ENCODE results near the gene TMEM53. TPM values are rescaled to one million over a fixed set of nuclear protein-coding genes. Genes with fewer than 3 reads are reported as not detected.

Gene TMEM53
- total RNA-seq, 4 donors from 2014 or later = 3.9 to 8.3 (median 4.7) TPM

GRCh38 chr1:44698138-44698537 is 23.9 kb upstream of the TMEM53 start:
- 95% methylated on average over 3 of the region's 3 CpGs; no CpG with 5 or more reads in 1 of the 2 donors for WGBS, 2 donors (ENCODE audit: low coverage in 1 of 2)
- no peak overlapping the region for H3K27ac ChIP-seq
- no peaks in the 10 kb centered on the region for H3K4me1 ChIP-seq
- no peaks in the 10 kb centered on the region for H3K9me3 ChIP-seq
- TF ChIP-seq POLR2AphosphoS5 (IDR thresholded peaks at IDR 0.05) (no peak), POLR2A (IDR thresholded peaks at IDR 0.05) (no peak), EP300 (IDR thresholded peaks at IDR 0.05) (no peak)
- TF ChIP-seq, protein P1, sequence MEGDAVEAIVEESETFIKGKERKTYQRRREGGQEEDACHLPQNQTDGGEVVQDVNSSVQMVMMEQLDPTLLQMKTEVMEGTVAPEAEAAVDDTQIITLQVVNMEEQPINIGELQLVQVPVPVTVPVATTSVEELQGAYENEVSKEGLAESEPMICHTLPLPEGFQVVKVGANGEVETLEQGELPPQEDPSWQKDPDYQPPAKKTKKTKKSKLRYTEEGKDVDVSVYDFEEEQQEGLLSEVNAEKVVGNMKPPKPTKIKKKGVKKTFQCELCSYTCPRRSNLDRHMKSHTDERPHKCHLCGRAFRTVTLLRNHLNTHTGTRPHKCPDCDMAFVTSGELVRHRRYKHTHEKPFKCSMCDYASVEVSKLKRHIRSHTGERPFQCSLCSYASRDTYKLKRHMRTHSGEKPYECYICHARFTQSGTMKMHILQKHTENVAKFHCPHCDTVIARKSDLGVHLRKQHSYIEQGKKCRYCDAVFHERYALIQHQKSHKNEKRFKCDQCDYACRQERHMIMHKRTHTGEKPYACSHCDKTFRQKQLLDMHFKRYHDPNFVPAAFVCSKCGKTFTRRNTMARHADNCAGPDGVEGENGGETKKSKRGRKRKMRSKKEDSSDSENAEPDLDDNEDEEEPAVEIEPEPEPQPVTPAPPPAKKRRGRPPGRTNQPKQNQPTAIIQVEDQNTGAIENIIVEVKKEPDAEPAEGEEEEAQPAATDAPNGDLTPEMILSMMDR (IDR thresholded peaks at IDR 0.05) = no peak
- no peaks in the 10 kb centered on the region for H3K27me3 ChIP-seq
- H3K36me3 ChIP-seq = no peaks in the 10 kb centered on the region
- no peak overlapping the region for H3K4me3 ChIP-seq
- no peak for ATAC-seq

- no peak for TF ChIP-seq POLR2AphosphoS5 (IDR thresholded peaks at IDR 0.05)
- TF ChIP-seq, protein P1 (IDR thresholded peaks at IDR 0.05) = no peak
- no peak for TF ChIP-seq POLR2A (IDR thresholded peaks at IDR 0.05)
- no peak for TF ChIP-seq EP300 (IDR thresholded peaks at IDR 0.05)
- no peaks in the 10 kb centered on the region for H3K4me1 ChIP-seq
- no peak overlapping the region for H3K27ac ChIP-seq
- 62 to 90% methylated on average over 2 of the region's 7 CpGs for WGBS, 2 donors (ENCODE audit: low coverage in 1 of 2)
- no peaks in the 10 kb centered on the region for H3K27me3 ChIP-seq
- H3K36me3 ChIP-seq = peaks cover 0 to 5% of the 10 kb centered on the region in 2 donors
- H3K9me3 ChIP-seq = no peaks in the 10 kb centered on the region
- ATAC-seq = no peak
- H3K4me3 ChIP-seq = no peak overlapping the region
Measured at GRCh38 chr1:44696789-44697345, 22.6 kb upstream of the TMEM53 start.

DNA sequence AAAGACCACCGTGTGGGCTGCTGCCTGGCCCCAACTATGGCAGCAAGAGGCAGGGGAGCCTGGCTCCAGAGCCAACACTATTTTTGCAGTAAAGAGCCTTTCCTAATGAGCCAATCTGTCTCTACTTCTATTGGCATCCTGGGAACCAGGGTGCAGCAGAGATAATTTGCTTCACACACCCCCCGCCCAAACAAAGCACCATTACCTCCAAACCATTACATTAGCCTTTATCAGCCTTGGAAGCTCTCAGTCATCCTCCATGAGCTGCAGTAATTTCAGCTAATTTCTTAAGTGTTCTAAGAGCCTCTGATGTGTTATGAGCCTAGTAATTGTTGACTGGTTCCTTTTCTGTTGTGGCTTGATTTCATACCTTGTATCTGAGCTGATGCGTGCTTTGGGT is 21.8 kb upstream of the TMEM53 start:
- no peaks in the 10 kb centered on the region for H3K4me1 ChIP-seq
- WGBS, 2 donors (ENCODE audit: low coverage in 1 of 2) = 82 to 90% methylated on average over 3 of the region's 3 CpGs
- ATAC-seq = no peak

DNA sequence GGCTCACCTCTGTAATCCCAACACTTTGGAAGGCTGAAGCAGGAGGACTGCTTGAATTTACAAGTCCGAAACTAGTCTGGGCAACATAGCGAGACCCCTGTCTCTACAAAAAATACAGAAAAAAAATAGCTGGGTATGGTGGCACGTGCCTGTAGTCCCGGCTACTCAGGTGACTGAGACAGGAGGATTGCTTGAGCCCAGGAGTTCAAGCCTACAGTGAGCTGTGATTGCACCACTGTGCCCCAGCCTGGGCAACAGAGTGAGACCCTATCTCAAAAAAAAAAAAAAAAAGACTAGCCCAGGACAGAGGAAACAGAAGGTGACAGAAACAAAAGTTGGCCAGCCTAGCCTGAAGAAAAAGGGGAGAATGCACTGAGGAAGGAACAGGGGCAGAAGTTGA is 21.4 kb upstream of the TMEM53 start:
- Histone ChIP-seq H3K4me3 (no peak overlapping the region), H3K27me3 (no peaks in the 10 kb centered on the region), H3K36me3 (peaks cover 0 to 5% of the 10 kb centered on the region in 2 donors), H3K27ac (no peak overlapping the region), H3K9me3 (no peaks in the 10 kb centered on the region), H3K4me1 (no peaks in the 10 kb centered on the region)
- TF ChIP-seq, protein P1 (IDR thresholded peaks at IDR 0.05) = no peak
- TF ChIP-seq POLR2A (IDR thresholded peaks at IDR 0.05) (no peak), EP300 (IDR thresholded peaks at IDR 0.05) (no peak), POLR2AphosphoS5 (IDR thresholded peaks at IDR 0.05) (no peak)
- no peak for ATAC-seq
- WGBS, 2 donors (ENCODE audit: low coverage in 1 of 2) = 90 to 95% methylated on average over 4 of the region's 4 CpGs

More for the DNA sequence above, 21.8 kb upstream of the TMEM53 start:
- Histone ChIP-seq H3K4me3 (no peak overlapping the region), H3K27ac (no peak overlapping the region), H3K27me3 (no peaks in the 10 kb centered on the region), H3K9me3 (no peaks in the 10 kb centered on the region), H3K36me3 (peaks cover 0 to 5% of the 10 kb centered on the region in 2 donors)
- no peak for TF ChIP-seq POLR2A (IDR thresholded peaks at IDR 0.05)
- TF ChIP-seq POLR2AphosphoS5 (IDR thresholded peaks at IDR 0.05) = no peak
- TF ChIP-seq, protein P1 (IDR thresholded peaks at IDR 0.05) = no peak
- no peak for TF ChIP-seq EP300 (IDR thresholded peaks at IDR 0.05)

DNA sequence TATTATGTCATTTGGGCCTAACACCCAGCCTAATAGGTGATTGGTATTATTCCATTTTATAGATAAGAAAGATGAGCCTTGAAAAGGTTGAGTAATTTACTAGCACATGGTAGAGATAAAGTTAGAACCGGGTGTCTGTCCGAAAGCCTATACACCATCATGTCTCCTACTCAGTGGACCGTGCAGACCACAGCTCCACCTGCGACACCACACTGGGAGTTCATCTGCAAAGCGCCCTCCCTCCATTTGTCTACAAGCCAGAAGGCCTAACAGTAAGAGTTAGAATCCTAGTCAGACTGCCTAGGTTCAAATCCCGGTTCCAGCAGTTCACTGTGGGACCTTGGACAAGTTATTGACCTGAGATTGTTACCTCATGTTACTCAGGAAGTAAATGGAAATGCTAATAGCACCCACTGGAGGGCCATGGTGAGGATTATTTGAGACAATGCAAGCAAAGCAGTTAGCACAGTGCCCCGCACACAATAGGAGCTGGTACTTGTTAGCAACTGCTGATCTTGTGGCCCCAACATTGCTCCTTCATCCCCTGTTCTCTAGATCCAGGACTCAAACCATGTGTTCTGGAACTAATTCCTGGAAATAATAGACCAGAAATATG is 20.7 kb upstream of the TMEM53 start:
- H3K4me1 ChIP-seq = no peaks in the 10 kb centered on the region
- H3K27ac ChIP-seq = no peak overlapping the region
- no peak overlapping the region for H3K4me3 ChIP-seq
- 100% methylated on average over 1 to 3 of the region's 7 CpGs for WGBS, 2 donors (ENCODE audit: low coverage in 1 of 2)
- no peaks in the 10 kb centered on the region for H3K9me3 ChIP-seq
- TF ChIP-seq POLR2A (IDR thresholded peaks at IDR 0.05) = no peak
- TF ChIP-seq POLR2AphosphoS5 (IDR thresholded peaks at IDR 0.05) = no peak
- TF ChIP-seq, protein P1 (IDR thresholded peaks at IDR 0.05) = no peak
- TF ChIP-seq EP300 (IDR thresholded peaks at IDR 0.05) = no peak
- no peaks in the 10 kb centered on the region for H3K27me3 ChIP-seq
- no peak for ATAC-seq
- H3K36me3 ChIP-seq = peaks cover 0 to 5% of the 10 kb centered on the region in 2 donors
